ENCODE measurements around the gene COL5A1.

Gene COL5A1

DNA sequence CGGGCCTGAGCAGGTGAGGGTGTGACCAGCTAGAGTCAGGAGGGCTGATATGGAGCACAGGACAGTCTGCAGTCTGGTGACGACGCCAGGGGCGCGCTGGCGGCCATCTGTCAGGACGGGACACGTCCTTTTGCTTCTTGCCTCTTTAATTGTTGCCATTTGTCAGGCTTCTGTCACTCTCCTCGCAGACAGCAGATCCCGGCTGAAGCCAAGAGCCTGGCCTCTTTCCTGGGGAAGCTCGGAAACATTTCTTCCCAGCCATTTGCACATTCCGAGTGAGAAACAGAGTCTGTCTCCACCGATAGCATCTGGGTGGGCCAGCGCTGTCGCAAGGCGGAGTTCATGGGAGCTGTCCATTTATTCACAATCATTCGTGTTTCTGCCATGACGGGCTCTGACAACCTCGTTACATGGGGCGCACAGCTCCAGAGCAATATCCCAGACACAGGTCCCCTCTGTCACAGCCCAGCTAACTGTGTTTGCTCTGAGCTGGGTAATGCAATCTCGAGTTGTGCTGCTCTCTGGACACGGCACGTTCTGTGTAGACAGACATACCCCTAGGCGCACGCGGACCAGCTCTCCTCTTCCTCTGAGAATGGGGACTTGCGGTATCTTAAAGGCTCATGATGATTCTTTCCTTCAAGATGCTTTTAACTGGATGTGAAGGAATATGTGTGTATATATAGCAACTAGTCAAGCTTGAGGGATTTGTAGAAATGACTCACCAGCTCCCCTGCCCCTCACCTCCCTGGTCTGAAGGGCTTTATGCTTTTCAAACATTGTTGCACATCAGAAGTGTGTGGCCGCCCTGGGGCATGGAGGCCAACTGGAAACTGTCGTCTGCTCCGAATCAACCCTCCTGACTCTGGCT, 133.7 kb downstream of the COL5A1 start:
- no peak for DNase-seq

DNA sequence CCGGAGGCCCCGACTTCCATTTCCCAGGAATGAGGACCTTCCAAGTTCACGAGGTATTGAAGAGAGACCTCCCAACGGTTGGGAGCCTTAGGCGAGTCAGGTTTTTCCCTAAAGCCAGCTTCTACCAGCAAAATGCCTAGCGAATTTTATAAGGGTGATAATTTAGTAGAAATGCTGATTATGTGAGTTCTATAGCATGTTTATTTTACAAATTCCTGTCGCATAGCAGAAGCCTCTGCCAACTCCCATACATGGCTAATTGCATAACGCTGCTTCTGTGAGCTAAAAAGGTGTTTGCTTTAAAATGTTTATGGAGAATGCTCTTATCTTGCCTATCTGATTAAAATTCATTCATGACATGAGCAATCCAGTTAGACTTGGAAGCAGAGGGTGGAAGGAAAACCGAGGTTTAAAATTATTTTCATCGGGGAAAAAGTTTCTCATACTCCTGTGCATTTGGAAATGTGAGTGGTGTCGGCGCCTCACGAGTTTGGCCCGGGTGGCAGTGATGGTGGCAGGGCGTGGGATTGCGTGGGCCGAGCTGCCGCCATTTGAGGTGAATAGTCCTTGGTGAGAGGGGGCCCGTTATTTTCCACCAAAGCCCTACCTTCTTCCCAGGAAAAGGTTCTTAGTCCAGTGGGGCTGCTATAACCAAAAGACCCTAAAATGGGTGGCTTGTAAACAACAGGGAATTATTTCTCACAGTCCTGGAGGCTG, 134.6 kb downstream of the COL5A1 start:
- DNase-seq, result no peak

DNA sequence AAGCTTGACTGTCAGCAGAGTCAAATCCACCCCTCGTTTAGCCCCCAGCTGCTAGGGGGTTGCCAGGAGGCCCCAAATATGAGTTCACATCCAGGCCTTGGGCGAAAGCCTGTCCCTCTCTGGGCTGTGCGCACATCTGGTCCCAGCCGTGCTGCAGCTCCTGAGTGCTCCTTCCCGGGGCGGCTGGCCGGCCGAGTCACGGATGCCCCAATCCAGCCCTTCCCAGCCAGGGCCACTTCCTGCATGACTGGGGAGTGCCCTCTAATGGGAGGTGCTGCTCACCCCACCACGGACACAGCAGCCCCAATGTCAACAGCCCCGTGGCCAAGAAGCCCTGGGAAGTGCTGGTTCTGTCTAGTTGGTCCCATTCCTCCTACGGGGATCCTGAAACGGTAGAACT, 135.6 kb downstream of the COL5A1 start:
- no peak for DNase-seq

DNA sequence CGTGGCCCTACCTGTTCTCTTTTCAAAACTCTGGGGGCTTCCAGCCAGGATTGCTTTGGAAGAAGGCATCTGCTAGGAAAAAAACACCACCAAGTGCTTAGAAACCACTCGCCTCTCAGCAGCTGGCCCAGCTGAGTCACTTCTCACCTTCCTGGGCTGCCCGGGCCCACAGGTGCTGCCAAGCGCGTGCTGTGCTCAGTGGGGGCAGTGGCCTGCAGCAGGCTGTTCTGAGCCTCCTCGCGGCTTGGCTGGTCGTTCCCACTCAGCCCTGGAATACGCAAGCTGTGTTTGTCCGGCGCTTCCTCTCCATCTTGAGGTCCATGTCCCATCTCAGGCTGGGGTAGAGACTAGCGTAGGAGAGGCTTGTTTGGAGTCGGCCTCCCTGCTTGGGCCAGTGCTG, 136.6 kb downstream of the COL5A1 start:
- DNase-seq, result no peak

DNA sequence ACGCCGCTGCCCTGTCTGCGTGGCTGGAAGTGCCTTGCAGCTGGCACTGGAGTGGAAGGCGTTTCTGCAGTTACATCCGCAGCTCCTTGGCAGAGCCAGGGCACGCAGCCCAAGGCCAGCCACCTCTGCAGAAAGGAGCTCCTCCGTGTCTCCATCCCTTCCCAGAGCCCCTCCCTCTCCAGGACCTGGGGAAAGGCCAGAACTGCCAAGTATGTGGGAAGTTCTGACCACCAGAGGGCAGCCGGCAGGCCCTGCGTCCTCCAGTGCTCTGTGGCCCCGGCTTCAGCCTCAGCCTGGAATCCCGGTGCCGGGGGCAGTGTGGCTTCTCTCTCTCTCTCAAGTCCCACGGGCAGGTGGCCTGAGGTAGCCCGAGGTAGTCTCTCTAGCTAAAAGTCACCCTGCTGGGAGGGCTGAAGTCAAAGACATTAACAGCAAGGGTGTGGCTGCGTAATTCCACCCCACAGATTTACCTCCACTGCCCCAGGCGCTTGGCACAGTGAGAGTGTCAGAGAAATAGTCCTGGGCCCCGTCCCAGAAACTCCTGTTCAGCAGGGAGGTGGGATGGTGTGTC, 137.3 kb downstream of the COL5A1 start:
- DNase-seq, result no peak

DNA sequence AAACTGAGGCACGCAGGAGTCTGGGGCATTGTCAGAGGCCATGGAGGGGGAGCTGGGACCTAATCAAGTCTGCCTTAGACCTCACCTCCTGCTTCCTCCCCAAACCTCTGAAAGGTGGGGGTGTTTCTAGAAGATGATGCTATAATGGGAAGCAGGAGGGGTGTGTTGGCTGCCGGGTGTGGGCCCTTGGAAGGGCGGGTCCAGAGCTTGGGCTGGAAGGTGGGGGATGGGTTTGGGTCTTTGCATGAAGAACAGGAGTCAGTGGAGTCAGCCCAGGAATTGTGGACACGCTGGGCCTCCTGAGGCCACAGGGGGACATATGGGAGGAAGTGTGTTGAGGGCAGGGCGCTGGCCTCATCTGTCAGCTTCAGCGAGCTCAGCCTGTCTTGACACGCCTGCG, 138.0 kb downstream of the COL5A1 start:
- no peak for DNase-seq

DNA sequence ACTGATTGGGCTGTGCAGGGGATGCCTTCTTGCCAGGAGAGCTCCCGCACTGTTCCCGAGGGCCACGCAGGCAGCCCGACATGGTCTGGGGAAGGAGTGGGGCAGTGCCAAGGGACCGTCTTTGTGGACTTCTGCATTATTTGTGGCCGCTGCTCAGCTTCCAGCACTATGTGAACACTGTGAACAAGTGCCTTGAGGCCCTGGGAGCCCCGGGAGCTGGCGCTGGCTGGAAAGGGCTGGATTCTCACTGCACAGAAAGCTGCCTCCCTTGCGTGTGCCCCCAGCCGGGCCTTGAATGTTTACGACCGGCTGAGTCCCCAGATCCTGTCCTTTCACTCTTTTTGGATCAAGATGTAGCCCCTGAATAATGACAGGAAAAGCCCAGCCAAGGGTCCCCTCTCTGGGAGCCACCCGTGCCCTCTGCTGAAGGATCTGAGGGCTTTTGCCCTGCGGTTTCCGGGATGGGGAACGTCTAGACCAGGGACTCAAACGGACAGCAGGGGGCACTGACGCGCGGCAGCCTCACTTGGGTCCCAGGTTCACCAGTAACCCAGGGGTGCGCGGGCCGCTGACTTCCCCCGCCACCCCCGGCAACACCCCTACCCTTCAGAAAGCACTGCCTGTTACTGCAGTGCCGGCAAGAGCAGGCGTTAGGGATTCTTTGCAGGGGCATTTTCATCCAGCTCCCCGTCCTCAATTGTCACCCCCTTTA, 140.1 kb downstream of the COL5A1 start:
- DNase-seq, result no peak

DNA sequence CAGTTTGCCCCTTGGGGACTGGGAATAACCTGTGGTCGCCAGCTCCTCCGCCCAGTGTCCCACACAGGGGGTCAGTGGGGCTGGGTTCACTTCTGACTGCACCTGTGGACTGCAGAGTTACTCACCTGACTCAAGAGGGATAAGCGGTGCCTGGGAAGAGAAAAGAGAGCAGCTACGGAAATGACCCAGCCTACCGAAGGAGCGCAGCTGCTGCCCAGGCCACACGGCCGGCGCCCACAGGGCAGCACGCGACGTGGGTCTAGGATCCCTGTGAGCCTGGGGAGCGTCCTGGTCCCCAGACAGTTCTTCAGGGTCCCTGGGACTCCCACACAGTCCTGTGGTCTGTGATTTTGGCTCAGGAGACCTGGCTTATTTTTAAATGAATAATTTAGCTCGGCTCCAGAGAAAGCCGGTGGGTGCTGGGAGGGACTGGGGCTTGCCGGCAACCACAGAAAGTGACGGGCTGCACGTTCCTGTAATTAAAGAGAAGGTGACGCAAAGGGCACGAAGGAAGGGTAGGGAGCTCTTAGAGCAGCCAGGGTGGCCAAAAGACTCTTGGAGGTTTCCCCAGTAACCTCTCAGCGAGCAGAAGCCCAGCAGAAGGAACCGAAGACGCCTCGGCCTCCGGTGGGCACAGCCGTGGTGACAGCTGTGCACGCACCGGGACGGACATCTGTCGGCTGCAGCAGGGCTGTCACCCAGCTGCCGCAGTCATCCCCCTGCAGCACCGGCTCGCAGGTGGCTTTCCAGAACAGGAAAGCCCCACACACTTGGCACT, 141.5 kb downstream of the COL5A1 start:
- DNase-seq, result no peak

DNA sequence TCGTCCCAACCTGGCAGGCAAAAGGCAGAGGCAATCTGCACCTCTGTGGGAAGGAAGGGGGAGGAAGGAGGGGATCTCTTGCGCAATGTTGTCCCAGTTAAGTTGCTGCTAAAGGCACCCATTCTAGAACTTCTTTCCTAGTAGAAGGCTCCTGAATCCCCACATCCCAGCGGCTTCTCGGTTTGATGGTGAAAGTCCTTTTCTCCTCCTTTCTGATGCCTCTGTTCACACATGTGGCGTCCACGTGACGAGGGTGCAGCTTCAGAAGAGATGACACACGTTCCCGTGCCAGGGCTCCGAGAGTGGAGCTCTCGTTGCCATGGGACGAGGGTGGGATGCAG, 142.1 kb downstream of the COL5A1 start:
- no peak for DNase-seq

DNA sequence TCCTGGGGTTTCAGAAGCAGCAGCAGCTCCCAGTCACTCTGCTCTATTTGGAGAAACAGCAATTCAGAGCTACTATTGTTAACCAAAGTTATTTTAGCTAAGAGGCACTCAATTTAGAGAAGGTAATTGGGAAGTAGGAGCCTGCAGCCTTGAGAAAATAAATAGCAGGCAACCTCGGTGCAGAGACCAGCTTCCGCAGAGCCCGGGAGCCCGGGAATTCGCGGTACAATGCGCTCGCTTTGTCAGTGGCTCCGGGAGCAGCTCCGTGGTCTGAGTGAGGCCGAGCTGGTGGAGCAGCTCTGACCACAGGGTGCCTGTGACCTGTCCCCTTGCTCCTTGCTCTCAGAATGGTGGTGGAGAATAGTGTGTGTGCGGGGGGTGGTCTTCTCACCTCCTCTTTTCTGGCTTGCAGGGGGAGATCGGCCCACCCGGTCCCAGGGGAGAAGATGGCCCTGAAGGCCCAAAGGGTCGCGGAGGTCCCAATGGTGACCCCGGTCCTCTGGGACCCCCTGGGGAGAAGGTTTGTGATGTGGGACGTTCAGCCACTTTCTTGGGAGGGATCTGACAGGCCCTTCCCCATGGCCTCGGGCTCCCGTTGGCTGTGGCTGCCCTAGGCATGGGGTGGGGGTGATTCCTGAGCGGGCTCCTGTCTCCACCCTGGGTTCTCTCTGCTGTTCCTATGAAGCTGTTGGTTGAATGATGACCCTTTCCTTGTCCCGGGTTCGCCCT, 143.1 kb downstream of the COL5A1 start:
- no peak for DNase-seq

DNA sequence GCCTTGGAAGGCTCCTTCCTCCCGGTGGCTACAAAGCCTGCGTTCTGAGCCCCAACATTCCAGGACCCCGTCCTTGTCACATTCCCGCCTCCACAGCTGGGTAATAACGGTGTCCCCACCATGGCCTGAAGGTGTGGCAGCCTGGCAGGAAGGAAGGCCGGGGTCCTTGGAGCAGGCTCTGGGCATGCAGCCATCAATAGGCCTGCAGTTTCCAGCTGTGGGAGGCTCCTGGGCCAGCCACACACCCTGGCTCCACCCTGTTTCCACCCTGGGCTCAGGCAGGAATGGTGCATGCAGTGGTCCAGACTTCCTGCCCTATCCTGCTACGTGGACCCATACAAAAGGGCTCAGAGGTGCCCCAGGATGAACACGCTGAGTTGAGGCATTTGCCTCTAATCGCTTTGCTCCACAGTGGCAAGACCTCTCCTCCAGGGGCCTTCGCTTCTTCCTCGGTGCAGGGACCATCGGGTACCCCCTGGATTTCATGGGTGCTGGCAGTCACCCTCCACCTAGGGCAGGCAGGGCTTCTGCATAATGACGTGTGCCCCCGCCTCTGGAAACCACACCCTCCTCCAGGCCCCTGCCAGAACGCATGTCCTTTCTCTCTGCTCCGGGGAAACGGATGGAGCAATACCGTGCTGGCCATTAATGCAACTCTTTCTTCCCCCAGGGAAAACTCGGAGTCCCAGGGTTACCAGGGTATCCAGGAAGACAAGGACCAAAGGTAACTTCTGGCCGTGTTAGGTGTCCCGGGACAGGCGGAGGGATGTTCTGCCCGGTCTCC, 143.9 kb downstream of the COL5A1 start:
- no peak for DNase-seq

DNA sequence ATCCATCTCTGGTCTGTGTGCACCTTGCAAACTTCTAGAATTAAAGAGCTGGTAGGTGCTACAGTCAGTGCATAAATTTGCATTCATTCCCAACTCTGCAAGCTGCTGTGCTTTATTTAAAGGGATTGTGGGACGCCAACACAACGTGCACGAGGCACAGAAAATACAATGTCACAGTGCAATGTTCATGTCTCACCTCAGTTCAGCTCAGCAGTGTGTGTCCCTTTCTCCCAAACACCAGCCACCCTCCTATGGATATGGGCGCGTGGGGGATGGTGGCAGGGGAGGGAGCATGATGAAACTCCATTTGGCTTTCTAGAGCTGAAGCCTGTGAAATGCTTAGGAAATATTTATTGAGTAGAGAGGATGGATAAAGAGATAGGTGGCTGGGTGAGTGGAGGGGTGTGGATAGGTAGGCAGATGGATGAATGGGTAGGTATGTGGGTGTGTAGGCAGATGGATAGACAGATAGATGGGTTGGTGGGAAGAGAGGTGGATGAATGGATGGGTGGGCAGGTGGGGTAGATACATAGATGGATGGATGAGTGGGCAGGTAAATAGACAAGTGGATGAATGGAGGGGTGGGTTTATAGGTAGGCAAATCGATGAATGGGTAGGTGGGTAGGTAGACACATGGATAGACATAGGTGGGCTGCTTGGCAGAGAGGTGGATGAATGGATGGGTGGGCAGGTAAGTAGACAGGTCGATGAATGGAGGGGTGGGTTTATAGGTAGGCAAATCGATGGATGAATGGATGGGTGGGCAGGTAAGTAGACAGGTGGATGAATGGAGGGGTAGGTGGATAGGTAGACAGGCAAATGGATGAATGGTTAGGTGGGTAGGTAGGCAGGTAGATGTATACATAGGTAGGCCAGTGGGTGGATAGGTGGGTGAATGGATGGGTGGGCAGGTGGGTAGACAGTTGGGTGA, 146.3 kb downstream of the COL5A1 start:
- DNase-seq, result no peak

DNA sequence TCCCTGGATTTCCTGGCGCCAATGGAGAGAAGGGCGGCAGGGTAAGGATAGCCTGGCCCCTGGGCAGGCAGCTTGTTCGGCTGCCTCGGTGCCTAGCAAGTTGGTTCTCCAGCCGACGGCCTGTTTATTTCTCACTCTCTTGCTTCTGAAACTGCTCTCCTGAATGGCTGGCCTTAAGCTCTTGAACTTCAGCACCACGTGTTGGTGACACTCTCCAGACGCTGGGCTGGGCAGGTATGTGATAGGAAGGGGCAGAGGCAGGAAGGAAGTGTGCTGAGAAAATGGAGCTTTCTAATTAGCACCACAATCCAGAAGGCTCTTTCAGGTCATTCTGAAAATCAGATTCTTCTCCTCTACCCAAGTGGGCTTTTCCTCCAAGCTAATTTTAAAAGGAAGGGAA, 147.6 kb downstream of the COL5A1 start:
- DNase-seq, result no peak

DNA sequence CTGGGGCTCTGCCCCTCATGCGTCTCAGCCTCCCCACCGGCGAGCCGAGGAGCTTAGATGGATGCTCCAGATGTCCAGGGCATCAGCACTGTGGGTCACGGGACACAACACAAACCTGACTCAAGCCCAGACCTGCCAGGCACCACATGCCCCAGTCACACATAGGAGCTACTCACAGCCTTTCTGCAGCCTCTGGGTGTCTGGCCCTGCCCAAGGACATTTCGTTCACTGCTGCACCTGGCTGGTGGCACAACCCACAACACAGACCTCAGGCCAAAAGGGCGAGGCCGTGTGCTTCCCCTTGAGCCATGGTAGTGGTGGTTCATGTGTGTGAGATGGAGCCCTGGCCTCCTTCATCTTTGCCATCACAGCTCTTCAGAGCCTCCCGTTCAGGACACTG, 149.4 kb downstream of the COL5A1 start:
- no peak for DNase-seq

DNA sequence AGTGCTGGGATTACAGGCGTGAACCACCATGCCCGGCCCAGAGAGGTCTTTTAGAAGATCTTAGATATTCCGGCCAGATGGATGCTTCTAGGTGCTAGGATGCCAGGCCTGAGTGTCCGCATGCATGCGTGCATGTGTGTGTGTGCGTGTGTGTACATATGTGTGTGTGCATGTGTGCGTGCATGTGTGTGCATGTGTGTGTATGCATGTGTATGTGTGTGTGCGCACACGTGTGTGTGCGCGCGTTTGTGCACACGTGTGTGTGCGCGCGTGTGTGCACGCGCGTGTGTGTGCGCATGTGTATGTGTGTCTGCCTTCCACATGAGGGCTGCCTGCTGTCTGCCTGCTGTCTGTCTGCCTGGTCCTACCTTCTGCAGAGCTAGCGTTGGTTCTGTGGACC, 151.0 kb downstream of the COL5A1 start:
- no peak for DNase-seq

DNA sequence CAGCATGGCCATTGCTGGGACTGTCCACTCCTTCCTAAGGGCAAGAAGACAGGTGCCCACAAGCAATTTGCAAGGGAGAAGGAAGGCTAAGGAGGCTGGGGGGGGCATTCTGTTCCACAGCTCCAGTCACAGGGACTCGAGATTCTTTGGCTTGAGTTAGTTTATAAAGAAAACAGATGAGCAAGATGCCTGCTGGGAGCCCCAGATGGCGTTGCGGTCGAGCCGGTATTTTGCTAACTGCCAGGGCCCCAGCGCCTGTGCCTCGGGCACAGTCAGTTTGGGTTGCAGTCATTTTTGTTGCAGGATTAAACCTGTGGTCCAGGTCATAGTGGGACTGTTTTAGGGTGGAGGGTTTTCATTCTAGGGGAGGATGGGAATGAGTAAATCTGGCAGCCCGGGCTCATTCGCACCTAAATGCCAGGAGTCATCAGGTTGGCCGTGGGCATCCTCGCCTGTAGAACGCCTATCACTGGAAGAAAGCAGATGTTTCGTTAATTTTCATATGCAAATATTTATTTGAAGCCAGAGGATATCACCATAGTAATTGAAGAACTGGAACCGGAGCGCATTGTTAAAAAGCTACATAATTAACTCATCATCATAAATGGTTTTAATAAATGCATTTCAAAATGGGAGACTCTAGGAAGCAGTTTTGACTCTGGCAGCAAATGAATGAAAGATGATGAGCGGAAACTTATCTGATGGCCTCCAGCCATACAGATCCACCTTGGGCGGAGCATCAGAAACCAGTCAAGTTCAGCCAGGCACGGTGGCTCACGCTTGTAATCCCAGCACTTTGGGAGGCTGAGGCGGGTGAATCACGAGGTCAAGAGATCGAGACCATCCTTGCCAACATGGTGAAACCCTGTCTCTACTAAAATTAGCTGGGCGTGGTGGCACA, 151.9 kb downstream of the COL5A1 start:
- DNase-seq, result no peak

DNA sequence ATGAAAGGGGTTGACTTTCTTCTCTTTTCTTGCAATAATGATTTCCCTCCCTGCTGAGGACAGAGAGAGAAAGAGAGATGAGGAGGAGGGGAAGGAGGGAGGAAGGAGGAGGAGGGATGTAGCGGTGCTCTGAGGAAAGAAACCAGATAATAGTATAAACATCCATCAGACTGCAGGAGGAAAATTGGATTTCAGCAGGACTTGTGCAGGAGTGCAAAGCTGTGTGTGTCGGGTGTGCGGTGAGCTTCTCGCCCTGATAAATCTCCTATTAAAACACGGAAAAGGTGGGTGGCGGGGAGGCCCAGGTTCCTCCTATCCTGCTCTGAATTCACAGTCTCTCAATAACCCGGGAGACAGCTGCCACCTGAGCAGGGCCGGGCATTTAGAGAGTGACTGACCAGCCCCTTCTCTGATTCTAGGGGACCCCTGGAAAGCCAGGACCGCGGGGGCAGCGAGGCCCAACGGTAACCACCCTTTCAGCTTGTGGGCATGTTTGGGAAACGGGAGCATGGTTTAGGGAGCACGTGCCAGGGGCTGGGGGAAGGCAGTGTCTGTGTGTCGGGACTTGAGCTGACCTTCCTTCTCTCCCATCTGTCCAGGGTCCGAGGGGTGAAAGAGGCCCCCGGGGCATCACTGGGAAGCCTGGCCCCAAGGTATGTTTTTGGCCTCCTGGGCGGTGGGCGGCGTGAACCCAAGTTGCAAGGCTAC, 153.2 kb downstream of the COL5A1 start:
- DNase-seq, result no peak

DNA sequence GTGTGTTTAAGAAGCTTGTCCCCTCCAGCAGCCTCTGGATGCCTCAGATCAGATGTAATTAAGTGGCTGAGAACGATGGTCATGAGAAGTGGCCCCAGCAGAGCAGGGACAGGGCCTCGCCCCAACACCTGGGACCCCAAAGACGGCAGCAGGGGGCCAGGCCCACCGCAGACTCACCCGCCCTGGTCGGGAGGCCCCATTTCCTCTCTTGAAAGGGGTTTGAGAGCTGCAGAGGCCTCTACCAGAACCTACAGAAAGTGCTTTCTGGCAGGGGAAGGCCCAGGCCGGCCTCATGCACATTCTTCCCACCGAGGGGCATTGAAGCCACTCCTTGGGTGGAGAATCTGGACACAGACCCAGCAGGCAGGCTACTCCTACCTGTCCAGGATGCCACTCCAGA, 153.8 kb downstream of the COL5A1 start:
- DNase-seq, result no peak
